AG04449 (cell line): ENCODE measurements around the gene METTL23.

Experiments used
- CTCF ChIA-PET: fragments of 350-600 bp; formaldehyde crosslinking; extraction: SDS; loops from one replicate; lab custom pipeline; 2021; ENCODE audit warnings: antibody characterized with exemption; lab: Yijun Ruan, JAX
- POLR2A ChIA-PET: fragments of 400-600, 350-600 bp; formaldehyde crosslinking; extraction: SDS; loops from one replicate; lab custom pipeline; 2020; ENCODE audit warnings: antibody characterized with exemption, inconsistent platforms; lab: Yijun Ruan, JAX
- DNase-seq: peaks from one replicate; pipeline ENCODE4 v3.0.0-alpha.2; 2010; ENCODE audit warnings: low read depth, low spot score
- H3K4me3 ChIP-seq: 2 replicates; pipeline ENCODE4 v1.5.1; 2011; ENCODE audit warnings: low read depth, mild to moderate bottlenecking, control low read depth, low read length
- TF ChIP-seq, protein P1 (sequence below): IDR thresholded peaks from one replicate; pipeline ENCODE4 v1.5.1; 2011; ENCODE audit warnings: mild to moderate bottlenecking, moderate library complexity, low read length, control low read depth, inconsistent platforms; ENCODE audit not compliant: insufficient read depth; ENCODE audit errors: missing control alignments

Gene METTL23

DNA sequence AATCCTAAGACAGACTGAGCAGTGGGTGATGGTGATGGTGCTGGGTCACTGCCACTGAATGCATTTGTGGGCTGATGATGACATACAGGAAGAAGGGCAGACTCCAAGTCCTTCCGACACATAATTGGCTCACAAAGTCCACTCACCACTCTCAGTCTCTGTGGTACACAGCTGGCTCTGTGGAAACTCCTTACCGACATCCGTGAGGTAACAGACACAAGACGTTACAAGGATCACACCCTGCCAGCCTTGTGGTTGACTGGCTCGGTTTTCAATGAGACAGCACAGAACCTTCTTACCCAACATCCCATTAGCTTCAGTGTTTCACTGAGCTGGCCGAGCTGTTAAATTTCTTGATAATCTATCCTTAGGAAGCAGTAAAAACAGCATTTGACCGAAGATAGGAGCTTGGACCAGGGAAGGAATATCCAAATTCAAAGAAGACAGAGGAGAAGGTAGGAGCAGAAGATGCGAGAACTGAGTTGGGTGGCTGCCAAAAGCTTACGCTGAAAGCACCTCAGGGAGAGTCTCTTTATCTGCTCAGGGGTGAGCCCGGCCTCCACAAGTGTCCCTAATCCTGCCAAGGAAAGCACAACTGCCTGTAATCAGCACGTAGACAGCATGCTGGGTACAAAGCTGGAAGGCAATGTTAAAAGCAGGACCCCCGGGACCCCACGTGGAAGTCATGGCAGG is 10.3 kb upstream of the METTL23 start:
- ChIA-PET CTCF (interaction anchor here (0.8 to 6.9 kb wide), 7 partner anchors 9 to 350 kb away, joined by 3 to 74 read pairs (median 3); partner anchors contain the start of genes JMJD6, METTL23 and MFSD11), POLR2A (interaction anchor here (0.8 to 2.7 kb wide), 5 partner anchors 9 to 20 kb away, joined by 3 to 28 read pairs (median 5); partner anchors contain the start of genes JMJD6, METTL23, MFSD11 and SRSF2)
- TF ChIP-seq, protein P1, sequence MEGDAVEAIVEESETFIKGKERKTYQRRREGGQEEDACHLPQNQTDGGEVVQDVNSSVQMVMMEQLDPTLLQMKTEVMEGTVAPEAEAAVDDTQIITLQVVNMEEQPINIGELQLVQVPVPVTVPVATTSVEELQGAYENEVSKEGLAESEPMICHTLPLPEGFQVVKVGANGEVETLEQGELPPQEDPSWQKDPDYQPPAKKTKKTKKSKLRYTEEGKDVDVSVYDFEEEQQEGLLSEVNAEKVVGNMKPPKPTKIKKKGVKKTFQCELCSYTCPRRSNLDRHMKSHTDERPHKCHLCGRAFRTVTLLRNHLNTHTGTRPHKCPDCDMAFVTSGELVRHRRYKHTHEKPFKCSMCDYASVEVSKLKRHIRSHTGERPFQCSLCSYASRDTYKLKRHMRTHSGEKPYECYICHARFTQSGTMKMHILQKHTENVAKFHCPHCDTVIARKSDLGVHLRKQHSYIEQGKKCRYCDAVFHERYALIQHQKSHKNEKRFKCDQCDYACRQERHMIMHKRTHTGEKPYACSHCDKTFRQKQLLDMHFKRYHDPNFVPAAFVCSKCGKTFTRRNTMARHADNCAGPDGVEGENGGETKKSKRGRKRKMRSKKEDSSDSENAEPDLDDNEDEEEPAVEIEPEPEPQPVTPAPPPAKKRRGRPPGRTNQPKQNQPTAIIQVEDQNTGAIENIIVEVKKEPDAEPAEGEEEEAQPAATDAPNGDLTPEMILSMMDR, result no peak
- peak; percentile 98 for DNase-seq
- H3K4me3 ChIP-seq, result no peak overlapping the region

DNA sequence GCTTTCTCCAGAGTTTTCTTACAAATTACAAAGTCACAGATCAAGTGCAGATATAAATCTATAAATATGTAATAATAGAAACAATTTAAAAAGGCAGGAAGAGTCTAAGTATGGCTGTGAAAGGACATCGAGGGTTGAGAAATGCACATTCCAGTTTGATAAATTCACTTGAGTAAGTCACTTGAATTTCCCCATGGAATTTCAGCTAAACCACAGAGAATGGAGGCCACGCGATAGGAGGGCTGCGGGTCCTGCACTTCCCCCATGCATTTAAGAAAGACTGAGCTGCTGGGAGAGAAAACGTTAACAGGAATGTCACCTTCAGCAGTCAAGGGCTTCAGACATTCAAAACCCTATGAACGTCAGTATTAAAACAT is 9.8 kb upstream of the METTL23 start:
- ChIA-PET POLR2A (interaction anchor here (0.9 to 2.7 kb wide), 4 partner anchors 9 to 20 kb away, joined by 3 to 28 read pairs (median 16); partner anchors contain the start of genes JMJD6, METTL23, MFSD11 and SRSF2), CTCF (interaction anchor here (0.8 to 6.9 kb wide), 8 partner anchors 8 to 350 kb away, joined by 3 to 74 read pairs (median 6); partner anchors contain the start of genes JMJD6, METTL23 and MFSD11)

DNA sequence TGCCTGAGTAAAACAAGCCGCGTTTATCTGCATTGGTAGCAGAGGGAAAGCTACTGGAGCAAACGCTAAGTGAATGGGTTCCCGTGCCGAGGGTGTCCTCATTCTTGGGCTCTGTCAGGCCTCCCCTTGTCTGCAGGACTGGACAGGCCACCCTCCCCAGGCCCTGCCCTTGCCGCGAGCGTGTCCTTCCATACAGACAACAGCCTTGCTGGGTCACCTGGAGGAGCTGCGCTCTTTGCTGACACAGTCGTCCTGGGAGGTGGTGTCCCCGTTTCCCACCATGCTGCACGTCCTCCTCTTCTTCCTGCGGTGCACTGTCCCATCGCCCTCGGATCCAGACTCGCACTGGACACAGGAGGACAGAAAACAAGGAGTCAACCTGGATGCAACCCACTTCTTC is 8.1 kb upstream of the METTL23 start:
- CTCF ChIA-PET, result interaction anchor here (1.2 to 6.9 kb wide), 5 partner anchors 7 to 161 kb away, joined by 3 to 74 read pairs (median 7); partner anchors contain the start of genes JMJD6 and METTL23
- POLR2A ChIA-PET, result interaction anchor here (0.7 to 2.7 kb wide), 3 partner anchors 9 to 338 kb away, joined by 3 to 27 read pairs (median 4); partner anchors contain the start of genes MFSD11 and SRSF2
- TF ChIP-seq, protein P1, result no peak
- no peak for DNase-seq
- no peak overlapping the region for H3K4me3 ChIP-seq

More for the DNA sequence above, 9.8 kb upstream of the METTL23 start:
- no peak overlapping the region for H3K4me3 ChIP-seq
- TF ChIP-seq, protein P1, result no peak
- peak; percentile 90 for DNase-seq

DNA sequence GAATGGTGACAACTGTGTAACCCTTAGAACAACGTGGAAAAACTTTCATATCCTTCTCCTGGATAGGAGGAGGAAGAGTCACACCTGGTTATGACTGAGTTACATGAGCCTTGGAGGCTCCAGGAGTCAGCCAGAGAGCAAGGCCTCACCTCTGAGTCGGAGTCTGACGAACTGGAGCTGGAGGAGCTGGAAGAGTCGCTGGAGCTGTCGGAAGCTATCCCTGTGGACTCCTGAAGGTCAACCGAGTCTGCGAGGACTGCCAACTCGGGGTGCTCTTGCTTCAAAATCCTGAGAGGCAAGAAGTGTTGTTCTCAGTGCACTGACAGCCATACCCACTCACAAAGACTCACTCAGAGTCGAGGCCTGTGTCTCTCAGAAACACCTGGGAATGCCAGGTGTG is 6.4 kb upstream of the METTL23 start:
- ChIA-PET CTCF (no interaction called here), POLR2A (no interaction called here)
- H3K4me3 ChIP-seq, result no peak overlapping the region
- no peak for DNase-seq
- TF ChIP-seq, protein P1, result no peak

DNA sequence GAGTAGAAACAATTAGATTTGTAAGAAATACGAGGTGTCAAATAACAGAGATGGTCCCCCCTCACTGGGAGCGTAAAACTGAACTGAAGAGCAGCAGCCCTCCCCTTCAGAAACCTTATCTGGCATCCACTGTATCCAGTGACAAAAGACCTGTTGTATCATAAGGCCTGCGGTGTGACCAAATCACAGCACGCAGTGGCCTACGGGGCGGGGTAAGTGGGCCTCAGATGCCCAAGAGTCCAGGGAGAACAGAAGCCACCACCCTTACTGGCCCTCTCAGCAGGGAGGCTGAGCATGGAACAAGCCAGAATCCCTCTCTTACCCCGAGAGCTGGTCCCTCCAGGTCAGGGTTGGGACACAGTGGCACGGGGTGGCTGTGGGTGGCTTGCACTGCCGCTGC is 5.7 kb upstream of the METTL23 start:
- ChIA-PET POLR2A (no interaction called here), CTCF (interaction anchor here (0.5 to 1.6 kb wide), 2 partner anchors 12 to 164 kb away, joined by 3 to 6 read pairs; no protein-coding TSS in a partner anchor)

DNA sequence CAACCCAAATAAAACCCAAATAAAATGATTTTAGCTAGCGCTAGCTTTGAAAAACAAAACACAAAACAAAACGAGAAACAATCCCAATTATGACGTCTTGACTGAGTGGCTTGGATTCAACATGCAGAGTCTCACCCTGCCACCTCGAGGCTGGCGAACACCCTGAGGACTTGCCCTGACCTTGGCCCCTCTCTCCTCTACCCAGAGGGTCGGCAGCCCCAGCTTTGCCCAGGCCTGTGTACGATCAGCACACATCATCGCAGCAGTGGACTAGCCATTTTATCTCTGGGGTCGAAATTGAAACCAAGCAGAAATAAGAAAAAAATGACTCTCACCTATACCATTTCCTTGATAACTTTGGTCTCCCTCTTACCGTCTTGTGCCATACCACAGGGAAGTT is 5.2 kb upstream of the METTL23 start:
- no peak for DNase-seq
- no peak overlapping the region for H3K4me3 ChIP-seq
- CTCF ChIA-PET, result interaction anchor here (1.6 kb wide), 1 partner anchor 164 kb away, joined by 6 read pairs; no protein-coding TSS in a partner anchor
- TF ChIP-seq, protein P1, result no peak
- POLR2A ChIA-PET, result no interaction called here

More for the DNA sequence above, 5.7 kb upstream of the METTL23 start:
- TF ChIP-seq, protein P1, result no peak
- no peak for DNase-seq
- no peak overlapping the region for H3K4me3 ChIP-seq
